Stimulated activated CD8-positive, alpha-beta memory T cell treated with anti-CD3 and anti-CD28 coated beads, Interleukin-4, amount 100 ng/mL, for 24 hours (primary cell): ENCODE results near the gene FRAT1.

Experiments used
- DNase-seq: peaks from one replicate; pipeline ENCODE4 v3.0.0-alpha.2; 2020; ENCODE audit warnings: low read depth

Gene FRAT1

GRCh38 chr10:97307866-97308780 lies 10.9 kb upstream of the FRAT1 start:
- DNase-seq: no peak

- DNase-seq: no peak
These were observed 7.9 kb upstream of the FRAT1 start for GRCh38 chr10:97311111-97311626.

- no peak for DNase-seq
These were observed 6.2 kb upstream of the FRAT1 start for GRCh38 chr10:97312897-97313296.

GRCh38 chr10:97314671-97315070 lies 4.4 kb upstream of the FRAT1 start:
- DNase-seq: no peak

- peak; percentile 40 for DNase-seq
These were observed 804 bp downstream of the FRAT1 start for GRCh38 chr10:97319671-97320479.

- peak; percentile 11 for DNase-seq
These were observed 1.5 kb downstream of the FRAT1 start for GRCh38 chr10:97320480-97321031.

- DNase-seq: no peak
These were observed 2.1 kb downstream of the FRAT1 start for GRCh38 chr10:97321032-97321803.

GRCh38 chr10:97321804-97322190 lies 2.7 kb downstream of the FRAT1 start:
- DNase-seq: no peak

- DNase-seq: no peak
These were observed 4.4 kb downstream of the FRAT1 start for GRCh38 chr10:97323501-97323900.

- DNase-seq: no peak
These were observed 6.7 kb downstream of the FRAT1 start for GRCh38 chr10:97325754-97326153.

GRCh38 chr10:97327348-97328294 lies 8.6 kb downstream of the FRAT1 start:
- DNase-seq: no peak

GRCh38 chr10:97328646-97329453 lies 9.8 kb downstream of the FRAT1 start:
- no peak for DNase-seq

- DNase-seq: no peak
These were observed 10.7 kb downstream of the FRAT1 start for GRCh38 chr10:97329766-97330165.

GRCh38 chr10:97331153-97331703 lies 12.2 kb downstream of the FRAT1 start:
- no peak for DNase-seq

GRCh38 chr10:97332591-97333350 lies 13.7 kb downstream of the FRAT1 start:
- no peak for DNase-seq

- no peak for DNase-seq
These were observed 14.2 kb downstream of the FRAT1 start for GRCh38 chr10:97333351-97333600.

GRCh38 chr10:97333601-97334369 lies 14.7 kb downstream of the FRAT1 start:
- no peak for DNase-seq
